Measurements from ENCODE around the gene FARS2.

FARS2 gene

DNA sequence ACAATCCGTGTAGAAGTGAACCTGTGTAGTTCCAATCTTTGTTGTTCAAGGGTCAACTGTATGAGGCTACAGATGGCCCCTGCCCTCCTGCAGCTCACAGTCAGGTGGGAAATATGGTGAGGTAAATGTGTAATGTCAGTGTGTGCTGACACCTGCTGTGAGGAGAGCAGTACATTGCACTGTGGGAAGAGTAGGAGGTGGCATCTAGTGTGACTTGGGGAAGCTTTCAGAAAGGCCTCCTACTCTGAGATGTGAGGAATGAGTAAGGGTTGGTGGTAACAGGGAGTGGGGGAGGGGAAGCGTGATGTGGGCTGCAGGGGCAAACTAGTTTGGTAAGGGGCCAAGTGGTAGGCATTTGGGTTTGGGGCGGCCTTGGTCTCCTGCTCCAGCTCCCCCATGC is 188.8 kb downstream of the FARS2 start:
- H3K36me3 ChIP-seq (ENCODE audit: control insufficient read depth in 2 of 2, insufficient read depth in 1 of 2, low read length in 2 of 2), result no peaks in the 10 kb centered on the region
- CTCF ChIA-PET, result no interaction called here
- TF ChIP-seq ZIC2 (tag by site-specific recombination; IDR thresholded peaks at IDR 0.05) (peak; percentile 69), ZSCAN30 (tag by site-specific recombination; IDR thresholded peaks at IDR 0.05) (no peak)
- no peak overlapping the region for H3K27ac ChIP-seq (ENCODE audit: extremely low read depth, low read depth, low read length)
- POLR2A ChIA-PET, result no interaction called here
- no peaks in the 10 kb centered on the region for H3K4me1 ChIP-seq (ENCODE audit: control insufficient read depth, insufficient read depth, low read length)
- H3K9me3 ChIP-seq (ENCODE audit: control insufficient read depth, insufficient read depth, low read depth, low read length), result no peaks in the 10 kb centered on the region
- no peak overlapping the region for H3K4me3 ChIP-seq (ENCODE audit: low read depth, low read length)

DNA sequence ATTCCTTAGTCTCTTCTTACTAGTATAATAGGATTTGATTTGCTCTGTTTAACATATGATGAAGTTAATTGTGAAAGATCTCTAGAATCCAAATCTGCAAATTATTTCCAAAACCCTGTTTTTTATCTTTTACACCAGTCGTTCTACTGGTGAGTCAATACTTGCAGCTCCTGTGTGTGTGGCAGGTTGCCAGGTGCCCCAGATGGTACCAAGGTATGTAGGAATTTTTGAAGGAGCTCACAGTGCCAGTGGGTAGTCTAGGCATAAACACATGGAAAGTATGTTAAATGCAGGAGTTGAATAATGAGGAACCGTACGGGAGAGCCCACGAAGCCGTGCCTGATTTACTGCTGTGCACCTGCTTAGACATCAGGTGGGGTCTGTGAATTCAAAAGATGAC is 192.2 kb downstream of the FARS2 start:
- CTCF ChIA-PET, result interaction anchor here (0.5 to 1.2 kb wide), 4 partner anchors 11 to 378 kb away, joined by 3 to 6 read pairs (median 4); no protein-coding TSS in a partner anchor
- POLR2A ChIA-PET, result no interaction called here
- no peaks in the 10 kb centered on the region for H3K36me3 ChIP-seq (ENCODE audit: control insufficient read depth in 2 of 2, insufficient read depth in 1 of 2, low read length in 2 of 2)
- no peaks in the 10 kb centered on the region for H3K4me1 ChIP-seq (ENCODE audit: control insufficient read depth, insufficient read depth, low read length)
- TF ChIP-seq ZNF292 (tag by site-specific recombination; IDR thresholded peaks at IDR 0.05; ENCODE audit: borderline replicate concordance, low read depth) (no peak), ZNF514 (tag by site-specific recombination; IDR thresholded peaks at IDR 0.05) (no peak), ZNF24 (tag by site-specific recombination; IDR thresholded peaks at IDR 0.05) (no peak)
- no peak overlapping the region for H3K27ac ChIP-seq (ENCODE audit: extremely low read depth, low read depth, low read length)
- H3K4me3 ChIP-seq (ENCODE audit: low read depth, low read length), result no peak overlapping the region
- no peaks in the 10 kb centered on the region for H3K9me3 ChIP-seq (ENCODE audit: control insufficient read depth, insufficient read depth, low read depth, low read length)

GRCh38 chr6:5455142-5455541 is 193.8 kb downstream of the FARS2 start:
- Histone ChIP-seq H3K4me3 (ENCODE audit: low read depth, low read length) (no peak overlapping the region), H3K4me1 (ENCODE audit: control insufficient read depth, insufficient read depth, low read length) (no peaks in the 10 kb centered on the region), H3K27ac (ENCODE audit: extremely low read depth, low read depth, low read length) (no peak overlapping the region), H3K9me3 (ENCODE audit: control insufficient read depth, insufficient read depth, low read depth, low read length) (no peaks in the 10 kb centered on the region), H3K36me3 (ENCODE audit: control insufficient read depth in 2 of 2, insufficient read depth in 1 of 2, low read length in 2 of 2) (no peaks in the 10 kb centered on the region)
- no peak for TF ChIP-seq ZNF558 (tag by site-specific recombination; IDR thresholded peaks at IDR 0.05)
- no peak for TF ChIP-seq KLF8 (tag by site-specific recombination; IDR thresholded peaks at IDR 0.05)
- TF ChIP-seq ZBTB20 (tag by site-specific recombination; IDR thresholded peaks at IDR 0.05), result no peak
- TF ChIP-seq, protein P1, sequence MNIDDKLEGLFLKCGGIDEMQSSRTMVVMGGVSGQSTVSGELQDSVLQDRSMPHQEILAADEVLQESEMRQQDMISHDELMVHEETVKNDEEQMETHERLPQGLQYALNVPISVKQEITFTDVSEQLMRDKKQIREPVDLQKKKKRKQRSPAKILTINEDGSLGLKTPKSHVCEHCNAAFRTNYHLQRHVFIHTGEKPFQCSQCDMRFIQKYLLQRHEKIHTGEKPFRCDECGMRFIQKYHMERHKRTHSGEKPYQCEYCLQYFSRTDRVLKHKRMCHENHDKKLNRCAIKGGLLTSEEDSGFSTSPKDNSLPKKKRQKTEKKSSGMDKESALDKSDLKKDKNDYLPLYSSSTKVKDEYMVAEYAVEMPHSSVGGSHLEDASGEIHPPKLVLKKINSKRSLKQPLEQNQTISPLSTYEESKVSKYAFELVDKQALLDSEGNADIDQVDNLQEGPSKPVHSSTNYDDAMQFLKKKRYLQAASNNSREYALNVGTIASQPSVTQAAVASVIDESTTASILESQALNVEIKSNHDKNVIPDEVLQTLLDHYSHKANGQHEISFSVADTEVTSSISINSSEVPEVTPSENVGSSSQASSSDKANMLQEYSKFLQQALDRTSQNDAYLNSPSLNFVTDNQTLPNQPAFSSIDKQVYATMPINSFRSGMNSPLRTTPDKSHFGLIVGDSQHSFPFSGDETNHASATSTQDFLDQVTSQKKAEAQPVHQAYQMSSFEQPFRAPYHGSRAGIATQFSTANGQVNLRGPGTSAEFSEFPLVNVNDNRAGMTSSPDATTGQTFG (tag by site-specific recombination; IDR thresholded peaks at IDR 0.05; ENCODE audit: borderline replicate concordance), result no peak
- no peak for TF ChIP-seq ZNF704 (tag by site-specific recombination; IDR thresholded peaks at IDR 0.05)
- TF ChIP-seq ZNF777 (tag by site-specific recombination; IDR thresholded peaks at IDR 0.05; ENCODE audit: borderline replicate concordance), result no peak
- TF ChIP-seq ZNF560 (tag by site-specific recombination; IDR thresholded peaks at IDR 0.05; ENCODE audit: borderline replicate concordance), result no peak
- TF ChIP-seq ZSCAN16 (tag by site-specific recombination; IDR thresholded peaks at IDR 0.05), result no peak
- TF ChIP-seq ZNF157 (tag by site-specific recombination; IDR thresholded peaks at IDR 0.05), result no peak
- TF ChIP-seq HOXC10 (CRISPR knock-in tag; IDR thresholded peaks at IDR 0.05), result no peak
- no peak for TF ChIP-seq ZNF513 (tag by site-specific recombination; IDR thresholded peaks at IDR 0.05)
- TF ChIP-seq ZSCAN4 (tag by site-specific recombination; IDR thresholded peaks at IDR 0.05), result no peak
- TF ChIP-seq WT1 (tag by site-specific recombination; IDR thresholded peaks at IDR 0.05), result no peak
- no peak for TF ChIP-seq ZNF585B (tag by site-specific recombination; IDR thresholded peaks at IDR 0.05)
- TF ChIP-seq ZNF37A (tag by site-specific recombination; IDR thresholded peaks at IDR 0.05), result no peak
- TF ChIP-seq TCF7L2 (IDR thresholded peaks at IDR 0.05; ENCODE audit: borderline replicate concordance, low read depth, low read length), result no peak
- no peak for TF ChIP-seq ZNF521 (tag by site-specific recombination; IDR thresholded peaks at IDR 0.05)
- POLR2A ChIA-PET, result no interaction called here
- CTCF ChIA-PET, result interaction anchor here (1.1 to 2.2 kb wide), 2 partner anchors 16 to 312 kb away, joined by 3 to 12 read pairs; no protein-coding TSS in a partner anchor
